Glutamatergic neuron (in vitro differentiated cells): ENCODE measurements around the gene ACTR3. TPM values are rescaled to one million over a fixed set of nuclear protein-coding genes. Genes with fewer than 3 reads are reported as not detected.

ENCODE experiments used
- DNase-seq: peaks from one replicate; pipeline ENCODE4 v3.0.0; 2022
- H3K27ac Mint-ChIP-seq: one replicate; pipeline ENCODE4 v1.8.0; 2020; ENCODE audit warnings: mild to moderate bottlenecking, mixed read lengths, inconsistent platforms; ENCODE audit not compliant: unreplicated experiment
- H3K27me3 Mint-ChIP-seq: one replicate; pipeline ENCODE4 v1.8.0; 2020; ENCODE audit warnings: mild to moderate bottlenecking, moderate library complexity, mixed read lengths, inconsistent platforms; ENCODE audit not compliant: unreplicated experiment
- H3K36me3 Mint-ChIP-seq: one replicate; pipeline ENCODE4 v1.8.0; 2020; ENCODE audit warnings: mild to moderate bottlenecking, mixed read lengths, inconsistent platforms; ENCODE audit not compliant: unreplicated experiment
- H3K4me1 Mint-ChIP-seq: one replicate; pipeline ENCODE4 v1.8.0; 2020; ENCODE audit warnings: mild to moderate bottlenecking, low read depth, mixed read lengths, inconsistent platforms; ENCODE audit not compliant: unreplicated experiment
- H3K4me3 Mint-ChIP-seq: one replicate; pipeline ENCODE4 v1.8.0; 2020; ENCODE audit warnings: mild to moderate bottlenecking, mixed read lengths, inconsistent platforms; ENCODE audit not compliant: unreplicated experiment
- H3K9me3 Mint-ChIP-seq: one replicate; pipeline ENCODE4 v1.8.0; 2020; ENCODE audit warnings: mild to moderate bottlenecking, moderate library complexity, mixed read lengths, inconsistent platforms; ENCODE audit not compliant: unreplicated experiment
- CTCF ChIP-seq: fragments of 200-600 bp; sonication (generic); IDR thresholded peaks from one replicate; pipeline ENCODE4 v1.5.0; 2021; ENCODE audit not compliant: partially characterized antibody, unreplicated experiment
- total RNA-seq: library from RNA; stranded (reverse); fragmentation: NEBNext Ultra II Directional; extraction: Animal tissue kit (Norgen Biotek cat#: 25700); gene quantifications from one replicate; pipeline ENCODE4 v1.2.1, GENCODE V29; 2021; ENCODE audit not compliant: unreplicated experiment

Gene ACTR3
- total RNA-seq, 1 donor from 2014 or later, result 154 TPM

GRCh38 chr2:113854208-113854607, 35.7 kb upstream of the ACTR3 start:
- Mint-ChIP-seq H3K4me1 (no peaks in the 10 kb centered on the region), H3K4me3 (no peak overlapping the region), H3K27me3 (peaks cover 2% of the 10 kb centered on the region), H3K36me3 (no peaks in the 10 kb centered on the region), H3K27ac (no peak overlapping the region), H3K9me3 (no peaks in the 10 kb centered on the region)
- no peak for TF ChIP-seq CTCF
- no peak for DNase-seq

GRCh38 chr2:113854970-113855740, 34.7 kb upstream of the ACTR3 start:
- Mint-ChIP-seq H3K9me3 (no peaks in the 10 kb centered on the region), H3K27ac (no peak overlapping the region), H3K36me3 (no peaks in the 10 kb centered on the region), H3K4me3 (no peak overlapping the region), H3K4me1 (no peaks in the 10 kb centered on the region), H3K27me3 (peaks cover 2% of the 10 kb centered on the region)
- TF ChIP-seq CTCF, result no peak
- DNase-seq, result no peak

GRCh38 chr2:113857464-113857863, 32.4 kb upstream of the ACTR3 start:
- Mint-ChIP-seq H3K4me1 (no peaks in the 10 kb centered on the region), H3K27me3 (peaks cover 2% of the 10 kb centered on the region), H3K9me3 (no peaks in the 10 kb centered on the region), H3K27ac (no peak overlapping the region), H3K36me3 (no peaks in the 10 kb centered on the region), H3K4me3 (no peak overlapping the region)
- TF ChIP-seq CTCF, result no peak
- no peak for DNase-seq

- H3K9me3 Mint-ChIP-seq, result no peaks in the 10 kb centered on the region
- no peak for TF ChIP-seq CTCF
- H3K27ac Mint-ChIP-seq, result no peak overlapping the region
- no peaks in the 10 kb centered on the region for H3K36me3 Mint-ChIP-seq
- no peak overlapping the region for H3K4me3 Mint-ChIP-seq
- H3K4me1 Mint-ChIP-seq, result no peaks in the 10 kb centered on the region
- DNase-seq, result no peak
- H3K27me3 Mint-ChIP-seq, result no peaks in the 10 kb centered on the region
Measured at GRCh38 chr2:113858764-113859163, 31.1 kb upstream of the ACTR3 start.

- H3K4me3 Mint-ChIP-seq, result no peak overlapping the region
Measured at GRCh38 chr2:113861740-113862139, 28.1 kb upstream of the ACTR3 start.

More at GRCh38 chr2:113861740-113862139, 28.1 kb upstream of the ACTR3 start:
- Mint-ChIP-seq H3K27ac (no peak overlapping the region), H3K36me3 (no peaks in the 10 kb centered on the region), H3K4me1 (no peaks in the 10 kb centered on the region), H3K27me3 (no peaks in the 10 kb centered on the region), H3K9me3 (no peaks in the 10 kb centered on the region)
- TF ChIP-seq CTCF, result no peak
- no peak for DNase-seq
